Measurements from ENCODE around the gene TAF4B. TPM values are rescaled to one million over a fixed set of nuclear protein-coding genes. Genes with fewer than 3 reads are reported as not detected.

Gene TAF4B
- total and polyA plus RNA-seq, 2 experiments from 2014 or later, result 1.4 TPM; not detected in 1

GRCh38 chr18:26425148-26425531, 198.9 kb downstream of the TAF4B start:
- no peak for DNase-seq (ENCODE audit: low spot score)
- H4K20me1 ChIP-seq (ENCODE audit: insufficient read depth, poor library complexity, severe bottlenecking), result no peaks in the 10 kb centered on the region
- H3K4me2 ChIP-seq, result no peak overlapping the region
- H3K9me2 ChIP-seq (replicated peaks; ENCODE audit: insufficient read depth), result no peaks in the 10 kb centered on the region
- no peaks in the 10 kb centered on the region for H3K9me3 ChIP-seq (ENCODE audit: low read depth)
- no peaks in the 10 kb centered on the region for H3K27me3 ChIP-seq
- no peak overlapping the region for H2AFZ ChIP-seq
- peaks cover under 1% of the 10 kb centered on the region for H3K4me1 ChIP-seq (ENCODE audit: insufficient read depth)
- no peaks in the 10 kb centered on the region for H3K36me3 ChIP-seq (replicated peaks; ENCODE audit: insufficient read depth, low read depth)
- no peak overlapping the region for H3K4me3 ChIP-seq
- no peaks in the 10 kb centered on the region for H3K79me2 ChIP-seq
- TF ChIP-seq EZH2 (IDR thresholded peaks at IDR 0.05; ENCODE audit: borderline replicate concordance) (no peak), CTCF (IDR thresholded peaks at IDR 0.05; ENCODE audit: poor library complexity) (no peak), EZH2phosphoT487 (IDR thresholded peaks at IDR 0.05; ENCODE audit: low read depth, severe bottlenecking, unreplicated experiment) (no peak)
- 62% methylated on average over 5 of the region's 5 CpGs for WGBS (ENCODE audit: low lambda C conversion rate, missing lambda C conversion rate)
- no peak overlapping the region for H3K27ac ChIP-seq

- TF ChIP-seq CTCF (IDR thresholded peaks at IDR 0.05; ENCODE audit: poor library complexity) (no peak), EZH2 (IDR thresholded peaks at IDR 0.05; ENCODE audit: borderline replicate concordance) (no peak), EZH2phosphoT487 (IDR thresholded peaks at IDR 0.05; ENCODE audit: low read depth, severe bottlenecking, unreplicated experiment) (no peak)
- no peak overlapping the region for H2AFZ ChIP-seq
- no peaks in the 10 kb centered on the region for H3K36me3 ChIP-seq (replicated peaks; ENCODE audit: insufficient read depth, low read depth)
- no peaks in the 10 kb centered on the region for H3K9me2 ChIP-seq (replicated peaks; ENCODE audit: insufficient read depth)
- H3K4me2 ChIP-seq, result no peak overlapping the region
- WGBS (ENCODE audit: low lambda C conversion rate, missing lambda C conversion rate), result 49% methylated on average over 5 of the region's 5 CpGs
- H3K27ac ChIP-seq, result no peak overlapping the region
- H3K9me3 ChIP-seq (ENCODE audit: low read depth), result no peaks in the 10 kb centered on the region
- no peaks in the 10 kb centered on the region for H4K20me1 ChIP-seq (ENCODE audit: insufficient read depth, poor library complexity, severe bottlenecking)
- no peaks in the 10 kb centered on the region for H3K79me2 ChIP-seq
- DNase-seq (ENCODE audit: low spot score), result peak; percentile 62
- no peak overlapping the region for H3K4me3 ChIP-seq
- no peaks in the 10 kb centered on the region for H3K27me3 ChIP-seq
- H3K4me1 ChIP-seq (ENCODE audit: insufficient read depth), result no peaks in the 10 kb centered on the region
Observed at GRCh38 chr18:26429535-26430226, 203.4 kb downstream of the TAF4B start.

- Histone ChIP-seq H2AFZ (no peak overlapping the region), H3K9me3 (ENCODE audit: low read depth) (no peaks in the 10 kb centered on the region), H3K27ac (no peak overlapping the region), H3K4me2 (no peak overlapping the region), H3K36me3 (replicated peaks; ENCODE audit: insufficient read depth, low read depth) (no peaks in the 10 kb centered on the region), H4K20me1 (ENCODE audit: insufficient read depth, poor library complexity, severe bottlenecking) (no peaks in the 10 kb centered on the region), H3K27me3 (no peaks in the 10 kb centered on the region), H3K79me2 (no peaks in the 10 kb centered on the region), H3K4me1 (ENCODE audit: insufficient read depth) (no peaks in the 10 kb centered on the region), H3K9me2 (replicated peaks; ENCODE audit: insufficient read depth) (no peaks in the 10 kb centered on the region), H3K4me3 (no peak overlapping the region)
- TF ChIP-seq CTCF (IDR thresholded peaks at IDR 0.05; ENCODE audit: poor library complexity) (no peak), EZH2phosphoT487 (IDR thresholded peaks at IDR 0.05; ENCODE audit: low read depth, severe bottlenecking, unreplicated experiment) (no peak), EZH2 (IDR thresholded peaks at IDR 0.05; ENCODE audit: borderline replicate concordance) (no peak)
- no peak for DNase-seq (ENCODE audit: low spot score)
- WGBS (ENCODE audit: low lambda C conversion rate, missing lambda C conversion rate), result 82% methylated on average over 5 of the region's 5 CpGs
Observed at GRCh38 chr18:26432651-26433424, 206.6 kb downstream of the TAF4B start.
